Measurements from ENCODE around the gene FZD8. TPM values are rescaled to one million over a fixed set of nuclear protein-coding genes. Genes with fewer than 3 reads are reported as not detected.

FZD8 gene
- total and polyA plus RNA-seq, 4 donors, result 2.8 to 21.2 (median 9.4) TPM

DNA sequence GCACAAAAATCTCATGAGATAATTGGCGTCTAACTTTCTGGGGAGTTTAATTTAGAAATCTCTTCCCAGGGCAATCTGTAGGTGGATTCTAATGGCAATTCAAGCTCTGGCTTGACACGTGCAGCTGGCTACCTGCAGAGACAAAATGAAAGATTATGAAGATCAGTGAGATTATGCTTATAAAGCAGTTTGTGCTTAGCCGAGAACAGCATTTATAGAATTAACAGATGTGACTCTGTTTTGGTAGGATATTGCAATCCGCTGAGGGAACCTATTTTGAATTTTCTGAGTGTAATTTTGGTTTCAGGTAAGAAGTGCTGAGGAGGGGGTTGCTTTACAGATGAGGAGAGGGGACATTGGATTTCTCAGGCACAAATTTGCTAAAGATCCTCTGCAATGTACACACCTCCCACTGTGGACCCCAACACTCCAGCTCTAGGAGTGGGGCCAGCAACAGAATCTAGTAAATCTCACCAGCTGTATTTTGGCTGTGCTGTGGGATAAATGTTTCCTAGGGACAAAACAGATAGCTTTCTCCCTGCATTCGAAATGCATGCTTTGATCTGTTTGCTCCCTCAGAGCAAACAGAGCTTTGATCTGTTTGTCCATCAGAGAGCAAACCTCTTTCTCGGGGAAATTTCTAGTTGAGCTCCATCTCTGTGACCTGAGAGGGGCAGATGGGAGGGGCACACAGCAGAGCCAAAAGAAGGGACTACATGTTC, 29.6 kb downstream of the FZD8 start:
- no peaks in the 10 kb centered on the region for H3K9me3 ChIP-seq (ENCODE audit: control insufficient read depth, insufficient read depth, low read length)
- no peak overlapping the region for H3K27ac ChIP-seq (ENCODE audit: low read depth, low read length)
- peak in 1 of 6 donors; percentile 35 for DNase-seq (ENCODE audit: low read depth in 4 of 6, low spot score in 6 of 6)
- 48% methylated on average over 6 of the region's 6 CpGs for WGBS (ENCODE audit: insufficient coverage)
- peaks cover 10% of the 10 kb centered on the region for H3K4me1 ChIP-seq (ENCODE audit: control insufficient read depth, insufficient read depth, low read length)
- H3K27me3 ChIP-seq (ENCODE audit: control insufficient read depth, insufficient read depth, low read length), result peaks cover 8% of the 10 kb centered on the region
- H3K36me3 ChIP-seq (ENCODE audit: control insufficient read depth, insufficient read depth, low read length), result no peaks in the 10 kb centered on the region
- H3K4me3 ChIP-seq (ENCODE audit: low read depth, low read length), result no peak overlapping the region

DNA sequence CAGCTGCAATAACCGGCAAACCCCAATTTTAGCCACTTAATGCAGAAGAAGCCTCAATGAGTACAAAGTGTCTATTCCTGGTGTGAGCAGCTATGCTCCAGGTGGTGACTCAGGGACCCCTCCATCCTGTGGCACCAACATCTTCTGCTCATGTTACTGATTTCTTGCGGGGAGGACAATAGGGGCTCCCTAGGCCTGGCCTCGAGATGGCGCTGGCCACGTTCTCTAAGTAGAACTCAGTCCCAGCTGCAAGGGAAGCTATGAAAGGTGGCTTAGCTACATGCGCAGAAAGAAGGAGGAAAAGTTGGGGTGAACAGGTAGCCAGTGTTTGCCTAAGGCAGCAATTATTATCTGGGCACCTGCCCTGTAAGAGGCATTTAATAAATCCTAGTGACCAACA, 30.3 kb downstream of the FZD8 start:
- WGBS (ENCODE audit: insufficient coverage), result 72% methylated on average over 5 of the region's 6 CpGs

DNA sequence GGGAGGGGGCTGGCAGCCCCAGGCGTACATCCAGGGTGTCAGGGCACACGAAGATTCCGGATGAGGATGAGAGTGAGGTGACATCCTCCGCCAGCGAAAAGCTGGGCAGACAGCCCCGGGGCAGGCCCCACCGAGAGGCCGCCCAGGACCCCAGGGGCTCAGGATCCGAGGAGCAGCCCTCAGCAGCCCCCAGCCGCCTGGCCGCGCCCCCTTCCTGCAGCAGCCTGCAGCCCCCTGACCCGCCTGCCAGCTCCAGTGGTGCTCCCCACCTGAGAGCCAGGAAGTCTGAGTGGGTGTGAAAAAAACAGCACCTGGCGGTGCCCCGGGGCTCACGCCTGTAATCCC, 33.8 kb downstream of the FZD8 start:
- Histone ChIP-seq H3K4me1 (ENCODE audit: control insufficient read depth, insufficient read depth, low read length) (peaks cover 14% of the 10 kb centered on the region), H3K27me3 (ENCODE audit: control insufficient read depth, insufficient read depth, low read length) (peaks cover 10% of the 10 kb centered on the region), H3K27ac (ENCODE audit: low read depth, low read length) (no peak overlapping the region), H3K36me3 (ENCODE audit: control insufficient read depth, insufficient read depth, low read length) (no peaks in the 10 kb centered on the region), H3K4me3 (ENCODE audit: low read depth, low read length) (no peak overlapping the region), H3K9me3 (ENCODE audit: control insufficient read depth, insufficient read depth, low read length) (no peaks in the 10 kb centered on the region)
- no peak for DNase-seq (ENCODE audit: low read depth in 4 of 6, low spot score in 6 of 6)
- 74% methylated on average over 14 of the region's 16 CpGs for WGBS (ENCODE audit: insufficient coverage)

More for the DNA sequence above, 30.3 kb downstream of the FZD8 start:
- H3K36me3 ChIP-seq (ENCODE audit: control insufficient read depth, insufficient read depth, low read length), result no peaks in the 10 kb centered on the region
- H3K27me3 ChIP-seq (ENCODE audit: control insufficient read depth, insufficient read depth, low read length), result peaks cover 12% of the 10 kb centered on the region
- DNase-seq (ENCODE audit: low read depth in 4 of 6, low spot score in 6 of 6), result no peak
- H3K9me3 ChIP-seq (ENCODE audit: control insufficient read depth, insufficient read depth, low read length), result no peaks in the 10 kb centered on the region
- H3K27ac ChIP-seq (ENCODE audit: low read depth, low read length), result no peak overlapping the region
- peaks cover 14% of the 10 kb centered on the region for H3K4me1 ChIP-seq (ENCODE audit: control insufficient read depth, insufficient read depth, low read length)
- no peak overlapping the region for H3K4me3 ChIP-seq (ENCODE audit: low read depth, low read length)

DNA sequence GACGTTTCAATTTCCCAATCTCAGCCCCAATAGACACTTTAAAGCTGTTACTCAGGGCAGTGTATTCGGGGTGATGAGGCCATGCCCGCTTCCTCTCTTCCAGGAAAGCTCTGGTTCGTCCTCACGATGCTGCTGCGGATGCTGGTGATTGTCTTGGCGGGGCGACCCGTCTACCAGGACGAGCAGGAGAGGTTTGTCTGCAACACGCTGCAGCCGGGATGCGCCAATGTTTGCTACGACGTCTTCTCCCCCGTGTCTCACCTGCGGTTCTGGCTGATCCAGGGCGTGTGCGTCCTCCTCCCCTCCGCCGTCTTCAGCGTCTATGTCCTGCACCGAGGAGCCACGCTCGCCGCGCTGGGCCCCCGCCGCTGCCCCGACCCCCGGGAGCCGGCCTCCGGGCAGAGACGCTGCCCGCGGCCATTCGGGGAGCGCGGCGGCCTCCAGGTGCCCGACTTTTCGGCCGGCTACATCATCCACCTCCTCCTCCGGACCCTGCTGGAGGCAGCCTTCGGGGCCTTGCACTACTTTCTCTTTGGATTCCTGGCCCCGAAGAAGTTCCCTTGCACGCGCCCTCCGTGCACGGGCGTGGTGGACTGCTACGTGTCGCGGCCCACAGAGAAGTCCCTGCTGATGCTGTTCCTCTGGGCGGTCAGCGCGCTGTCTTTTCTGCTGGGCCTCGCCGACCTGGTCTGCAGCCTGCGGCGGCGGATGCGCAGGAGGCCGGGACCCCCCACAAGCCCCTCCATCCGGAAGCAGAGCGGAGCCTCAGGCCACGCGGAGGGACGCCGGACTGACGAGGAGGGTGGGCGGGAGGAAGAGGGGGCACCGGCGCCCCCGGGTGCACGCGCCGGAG, 34.4 kb downstream of the FZD8 start:
- WGBS (ENCODE audit: insufficient coverage), result 10% methylated on average over 77 of the region's 78 CpGs
- Histone ChIP-seq H3K36me3 (ENCODE audit: control insufficient read depth, insufficient read depth, low read length) (no peaks in the 10 kb centered on the region), H3K27me3 (ENCODE audit: control insufficient read depth, insufficient read depth, low read length) (peaks cover 10% of the 10 kb centered on the region), H3K9me3 (ENCODE audit: control insufficient read depth, insufficient read depth, low read length) (no peaks in the 10 kb centered on the region), H3K4me1 (ENCODE audit: control insufficient read depth, insufficient read depth, low read length) (peaks cover 14% of the 10 kb centered on the region), H3K4me3 (ENCODE audit: low read depth, low read length) (peak overlapping the region; percentile 44), H3K27ac (ENCODE audit: low read depth, low read length) (no peak overlapping the region)
- DNase-seq (ENCODE audit: low read depth in 4 of 6, low spot score in 6 of 6), result peak in 2 of 6 donors; percentile 39 to 41

DNA sequence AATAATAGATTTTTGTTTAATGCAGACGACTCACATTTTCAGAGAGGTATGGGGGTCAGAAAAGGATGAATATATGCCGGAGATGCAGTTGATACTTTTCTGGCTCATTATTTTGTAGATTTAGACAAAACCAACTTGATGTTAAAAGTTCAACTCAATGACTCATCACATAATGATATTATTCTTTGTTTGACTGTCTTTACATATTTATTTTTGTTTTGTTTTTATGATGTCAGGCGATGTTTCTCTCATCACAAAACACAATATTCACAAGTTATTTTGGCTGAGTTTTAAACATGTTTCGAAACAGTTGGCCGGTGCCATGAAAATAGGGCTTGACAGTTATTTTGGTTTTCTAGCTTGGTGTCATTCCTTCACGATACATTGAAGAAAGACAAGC, 35.7 kb downstream of the FZD8 start:
- no peaks in the 10 kb centered on the region for H3K9me3 ChIP-seq (ENCODE audit: control insufficient read depth, insufficient read depth, low read length)
- WGBS (ENCODE audit: insufficient coverage), result no CpG with 5 or more reads among the region's 6 CpGs

DNA sequence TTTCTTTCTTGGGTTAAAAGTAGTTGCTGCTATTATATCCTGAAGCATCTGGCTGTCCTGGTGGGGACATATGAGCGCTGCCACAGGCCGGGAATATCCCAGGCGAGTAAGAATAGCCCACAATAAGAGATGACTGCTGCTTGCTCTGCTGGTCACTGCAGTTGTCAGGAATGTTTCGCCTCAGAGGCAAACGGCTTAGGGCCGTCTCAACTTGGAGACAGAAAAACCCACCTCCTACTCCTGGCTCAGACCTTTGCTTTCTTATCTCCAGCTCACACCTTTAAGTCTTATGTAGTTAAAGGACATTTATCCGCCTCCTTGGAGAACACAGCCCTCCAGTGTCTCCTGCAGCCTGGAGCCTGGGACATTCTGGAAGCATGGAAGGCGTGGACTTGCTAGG, 36.9 kb downstream of the FZD8 start, which contains the start of gene GJD4:
Gene GJD4 (plus strand): TSS at position 151 of the 400 bp plus-strand sequence. CDS start 227 bp downstream, at position 378.
- Histone ChIP-seq H3K36me3 (ENCODE audit: control insufficient read depth, insufficient read depth, low read length) (no peaks in the 10 kb centered on the region), H3K4me3 (ENCODE audit: low read depth, low read length) (no peak within 1 kb of the TSS), H3K4me1 (ENCODE audit: control insufficient read depth, insufficient read depth, low read length) (peaks cover 14% of the 10 kb centered on the region), H3K9me3 (ENCODE audit: control insufficient read depth, insufficient read depth, low read length) (no peaks in the 10 kb centered on the region), H3K27me3 (ENCODE audit: control insufficient read depth, insufficient read depth, low read length) (peaks cover 10% of the 10 kb centered on the region), H3K27ac (ENCODE audit: low read depth, low read length) (no peak within 1 kb of the TSS)
- 67% methylated on average over 4 of the region's 8 CpGs for WGBS (ENCODE audit: insufficient coverage)
- no peak for DNase-seq (ENCODE audit: low read depth in 4 of 6, low spot score in 6 of 6)

More for the DNA sequence above, 35.7 kb downstream of the FZD8 start:
- Histone ChIP-seq H3K4me1 (ENCODE audit: control insufficient read depth, insufficient read depth, low read length) (peaks cover 14% of the 10 kb centered on the region), H3K27me3 (ENCODE audit: control insufficient read depth, insufficient read depth, low read length) (peaks cover 10% of the 10 kb centered on the region), H3K27ac (ENCODE audit: low read depth, low read length) (no peak overlapping the region), H3K36me3 (ENCODE audit: control insufficient read depth, insufficient read depth, low read length) (no peaks in the 10 kb centered on the region), H3K4me3 (ENCODE audit: low read depth, low read length) (no peak overlapping the region)
- DNase-seq (ENCODE audit: low read depth in 4 of 6, low spot score in 6 of 6), result no peak

DNA sequence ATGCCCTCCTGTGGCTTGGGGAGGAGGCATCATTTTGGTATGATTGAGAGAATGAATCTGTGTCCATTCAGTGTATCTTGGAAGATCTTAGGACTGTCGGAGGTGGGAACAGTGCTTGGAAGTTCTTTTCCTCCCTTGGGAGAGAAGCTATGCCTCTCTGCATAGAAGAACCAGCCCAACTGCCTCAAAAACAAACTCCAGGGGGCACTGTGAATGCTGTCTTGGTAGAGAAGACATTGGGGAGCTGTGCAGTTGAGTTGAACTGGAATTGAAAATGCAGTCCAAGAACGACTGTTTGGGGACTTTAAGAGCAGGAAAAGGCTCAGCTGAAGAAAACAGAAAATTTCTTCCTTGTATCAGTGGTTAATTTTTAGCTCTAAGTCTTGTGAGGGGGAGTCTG, 41.9 kb downstream of the FZD8 start:
- Histone ChIP-seq H3K27me3 (ENCODE audit: control insufficient read depth, insufficient read depth, low read length) (no peaks in the 10 kb centered on the region), H3K4me1 (ENCODE audit: control insufficient read depth, insufficient read depth, low read length) (no peaks in the 10 kb centered on the region), H3K9me3 (ENCODE audit: control insufficient read depth, insufficient read depth, low read length) (no peaks in the 10 kb centered on the region), H3K27ac (ENCODE audit: low read depth, low read length) (no peak overlapping the region), H3K4me3 (ENCODE audit: low read depth, low read length) (no peak overlapping the region), H3K36me3 (ENCODE audit: control insufficient read depth, insufficient read depth, low read length) (no peaks in the 10 kb centered on the region)
- no peak for DNase-seq (ENCODE audit: low read depth in 4 of 6, low spot score in 6 of 6)
- 60% methylated on average over 1 of the region's 2 CpGs for WGBS (ENCODE audit: insufficient coverage)

DNA sequence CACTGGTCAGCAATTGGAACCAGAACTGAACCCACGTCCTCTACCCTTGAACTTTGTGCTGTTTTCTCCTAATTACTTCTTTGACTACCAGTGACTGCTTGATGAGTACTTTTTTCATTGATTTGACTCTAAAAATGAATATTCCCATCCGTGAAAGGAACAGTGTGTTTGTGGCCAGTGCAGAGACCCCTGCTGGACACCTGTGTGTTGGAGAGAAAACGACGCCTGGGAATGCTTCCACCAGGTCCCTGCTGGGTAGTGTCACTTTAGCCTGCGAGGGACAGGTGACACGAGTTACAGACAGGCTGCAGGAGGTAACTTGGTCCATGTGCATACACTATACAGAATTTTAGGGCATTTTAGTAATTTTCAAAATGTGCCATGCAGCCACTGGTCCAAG, 43.7 kb downstream of the FZD8 start:
- no peak for DNase-seq (ENCODE audit: low read depth in 4 of 6, low spot score in 6 of 6)
- no peaks in the 10 kb centered on the region for H3K9me3 ChIP-seq (ENCODE audit: control insufficient read depth, insufficient read depth, low read length)
- H3K4me1 ChIP-seq (ENCODE audit: control insufficient read depth, insufficient read depth, low read length), result no peaks in the 10 kb centered on the region
- H3K36me3 ChIP-seq (ENCODE audit: control insufficient read depth, insufficient read depth, low read length), result no peaks in the 10 kb centered on the region
- 57% methylated on average over 3 of the region's 6 CpGs for WGBS (ENCODE audit: insufficient coverage)
- H3K27me3 ChIP-seq (ENCODE audit: control insufficient read depth, insufficient read depth, low read length), result no peaks in the 10 kb centered on the region
- H3K27ac ChIP-seq (ENCODE audit: low read depth, low read length), result no peak overlapping the region
- H3K4me3 ChIP-seq (ENCODE audit: low read depth, low read length), result no peak overlapping the region

DNA sequence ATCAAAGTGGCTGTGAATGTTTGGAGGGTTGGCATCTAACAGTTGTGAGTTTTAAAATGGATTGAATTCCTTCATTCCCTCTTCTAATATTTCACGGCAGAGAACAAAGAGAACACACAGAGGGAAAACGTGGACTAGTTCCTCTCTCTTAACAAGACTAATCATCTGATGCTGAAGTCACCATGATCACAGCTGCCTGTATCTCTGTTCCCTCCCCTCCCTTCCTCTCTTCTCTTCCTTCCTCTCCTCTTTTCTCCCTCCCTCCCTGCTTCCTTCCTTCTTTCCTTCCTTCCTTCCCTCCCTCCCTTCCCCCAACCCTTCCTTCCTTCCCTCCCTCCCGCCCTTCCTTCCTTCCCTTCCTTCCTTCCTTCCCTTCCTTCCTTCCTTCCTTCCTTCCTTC, 47.0 kb downstream of the FZD8 start:
- Histone ChIP-seq H3K4me1 (ENCODE audit: control insufficient read depth, insufficient read depth, low read length) (no peaks in the 10 kb centered on the region), H3K27me3 (ENCODE audit: control insufficient read depth, insufficient read depth, low read length) (no peaks in the 10 kb centered on the region), H3K27ac (ENCODE audit: low read depth, low read length) (no peak overlapping the region), H3K4me3 (ENCODE audit: low read depth, low read length) (no peak overlapping the region), H3K36me3 (ENCODE audit: control insufficient read depth, insufficient read depth, low read length) (no peaks in the 10 kb centered on the region), H3K9me3 (ENCODE audit: control insufficient read depth, insufficient read depth, low read length) (peaks cover 2% of the 10 kb centered on the region)
- 0% methylated on average over 1 of the region's 3 CpGs for WGBS (ENCODE audit: insufficient coverage)
- no peak for DNase-seq (ENCODE audit: low read depth in 4 of 6, low spot score in 6 of 6)

Measured in spinal cord (tissue), 10 donors.